ENCODE data around the gene SYCP2. TPM values are rescaled to one million over a fixed set of nuclear protein-coding genes. Genes with fewer than 3 reads are reported as not detected.

SYCP2 gene
- total RNA-seq, 1 donor from 2014 or later = 2.5 TPM

DNA sequence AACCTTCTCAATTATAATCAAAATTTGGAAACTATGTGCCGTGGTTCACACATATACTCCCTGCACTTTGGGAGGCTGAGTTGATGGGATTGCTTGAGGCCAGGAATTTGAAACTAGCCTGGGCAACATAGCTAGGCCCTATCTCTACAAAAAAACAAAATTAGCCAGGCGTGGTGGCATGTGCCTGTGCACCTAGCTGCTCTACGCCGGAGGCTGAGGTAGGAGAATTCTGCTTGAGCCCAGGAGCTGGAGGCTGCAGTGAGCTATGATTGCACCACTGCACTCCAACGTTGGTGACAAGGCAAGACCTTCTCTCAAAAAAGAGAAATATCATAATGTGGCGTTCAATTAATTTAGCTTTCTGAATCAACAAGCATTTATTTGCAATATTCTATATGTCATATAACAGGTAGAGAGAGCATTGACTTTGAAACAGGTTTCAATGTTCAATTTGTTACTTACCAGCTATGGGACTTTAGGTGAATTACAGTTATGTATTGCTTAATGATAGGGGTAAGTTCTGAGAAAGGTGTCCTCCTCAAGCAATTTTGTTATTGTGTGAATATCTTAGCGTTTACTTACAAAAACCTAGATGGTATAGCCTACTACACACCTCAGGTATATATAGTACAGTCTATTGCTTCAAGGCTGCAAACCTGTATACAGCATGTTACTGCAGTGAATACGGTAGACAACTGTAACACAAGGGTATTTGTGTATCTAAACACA lies 2.2 kb upstream of the SYCP2 start:
- TF ChIP-seq, protein P1, sequence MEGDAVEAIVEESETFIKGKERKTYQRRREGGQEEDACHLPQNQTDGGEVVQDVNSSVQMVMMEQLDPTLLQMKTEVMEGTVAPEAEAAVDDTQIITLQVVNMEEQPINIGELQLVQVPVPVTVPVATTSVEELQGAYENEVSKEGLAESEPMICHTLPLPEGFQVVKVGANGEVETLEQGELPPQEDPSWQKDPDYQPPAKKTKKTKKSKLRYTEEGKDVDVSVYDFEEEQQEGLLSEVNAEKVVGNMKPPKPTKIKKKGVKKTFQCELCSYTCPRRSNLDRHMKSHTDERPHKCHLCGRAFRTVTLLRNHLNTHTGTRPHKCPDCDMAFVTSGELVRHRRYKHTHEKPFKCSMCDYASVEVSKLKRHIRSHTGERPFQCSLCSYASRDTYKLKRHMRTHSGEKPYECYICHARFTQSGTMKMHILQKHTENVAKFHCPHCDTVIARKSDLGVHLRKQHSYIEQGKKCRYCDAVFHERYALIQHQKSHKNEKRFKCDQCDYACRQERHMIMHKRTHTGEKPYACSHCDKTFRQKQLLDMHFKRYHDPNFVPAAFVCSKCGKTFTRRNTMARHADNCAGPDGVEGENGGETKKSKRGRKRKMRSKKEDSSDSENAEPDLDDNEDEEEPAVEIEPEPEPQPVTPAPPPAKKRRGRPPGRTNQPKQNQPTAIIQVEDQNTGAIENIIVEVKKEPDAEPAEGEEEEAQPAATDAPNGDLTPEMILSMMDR (IDR thresholded peaks at IDR 0.05) = no peak
- no peak for DNase-seq (ENCODE audit: low spot score)
- Mint-ChIP-seq H3K27ac (ENCODE audit: unreplicated experiment) (no peak overlapping the region), H3K27me3 (ENCODE audit: low read depth) (no peaks in the 10 kb centered on the region), H3K9me3 (ENCODE audit: low read depth) (no peaks in the 10 kb centered on the region), H3K4me1 (ENCODE audit: low read depth) (peaks cover 25% of the 10 kb centered on the region), H3K4me3 (ENCODE audit: unreplicated experiment) (no peak overlapping the region), H3K36me3 (ENCODE audit: low read depth) (no peaks in the 10 kb centered on the region)

DNA sequence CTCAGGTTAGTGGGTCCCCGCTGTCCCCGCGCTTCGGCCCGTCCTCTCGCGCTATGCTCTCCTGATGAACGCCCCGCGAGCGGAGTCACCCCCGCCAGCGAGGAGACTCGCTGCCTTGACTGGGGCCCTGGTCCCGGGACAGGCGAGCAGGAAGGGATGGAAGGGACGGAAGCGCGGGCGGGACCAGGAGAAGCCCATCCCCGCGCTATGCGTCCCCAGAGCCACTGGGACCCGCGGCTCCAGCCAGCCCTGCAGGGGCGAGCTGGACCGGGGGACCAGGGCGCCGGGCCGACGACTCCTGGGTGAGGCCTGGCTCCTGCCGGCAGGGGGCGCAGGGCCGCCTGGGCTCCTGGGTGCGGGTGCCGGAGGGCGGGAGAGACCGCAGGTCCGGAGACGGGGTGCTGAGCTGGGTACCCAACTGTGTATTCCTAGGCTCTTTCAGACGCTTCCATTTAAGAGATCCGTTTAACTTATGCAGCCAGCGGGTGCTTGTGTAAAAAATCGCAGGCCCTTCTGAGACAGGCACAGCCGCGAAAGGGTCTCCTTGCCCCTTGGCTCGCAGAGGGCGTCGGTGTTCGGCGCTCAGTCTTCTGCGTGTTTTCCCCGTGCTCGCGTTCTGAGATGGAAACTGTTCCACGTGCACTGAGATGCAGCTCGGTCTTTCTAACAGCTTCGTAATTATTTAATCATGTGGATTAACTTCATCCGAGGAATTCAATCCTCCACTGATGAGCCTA lies 580 bp upstream of the SYCP2 start:
- H3K4me3 Mint-ChIP-seq (ENCODE audit: unreplicated experiment) = peak overlapping the region; percentile 75
- no peak overlapping the region for H3K27ac Mint-ChIP-seq (ENCODE audit: unreplicated experiment)
- H3K4me1 Mint-ChIP-seq (ENCODE audit: low read depth) = peaks cover 25% of the 10 kb centered on the region
- no peaks in the 10 kb centered on the region for H3K9me3 Mint-ChIP-seq (ENCODE audit: low read depth)
- H3K27me3 Mint-ChIP-seq (ENCODE audit: low read depth) = no peaks in the 10 kb centered on the region
- TF ChIP-seq, protein P1 (IDR thresholded peaks at IDR 0.05) = peak; percentile 100
- no peak for DNase-seq (ENCODE audit: low spot score)
- H3K36me3 Mint-ChIP-seq (ENCODE audit: low read depth) = no peaks in the 10 kb centered on the region

DNA sequence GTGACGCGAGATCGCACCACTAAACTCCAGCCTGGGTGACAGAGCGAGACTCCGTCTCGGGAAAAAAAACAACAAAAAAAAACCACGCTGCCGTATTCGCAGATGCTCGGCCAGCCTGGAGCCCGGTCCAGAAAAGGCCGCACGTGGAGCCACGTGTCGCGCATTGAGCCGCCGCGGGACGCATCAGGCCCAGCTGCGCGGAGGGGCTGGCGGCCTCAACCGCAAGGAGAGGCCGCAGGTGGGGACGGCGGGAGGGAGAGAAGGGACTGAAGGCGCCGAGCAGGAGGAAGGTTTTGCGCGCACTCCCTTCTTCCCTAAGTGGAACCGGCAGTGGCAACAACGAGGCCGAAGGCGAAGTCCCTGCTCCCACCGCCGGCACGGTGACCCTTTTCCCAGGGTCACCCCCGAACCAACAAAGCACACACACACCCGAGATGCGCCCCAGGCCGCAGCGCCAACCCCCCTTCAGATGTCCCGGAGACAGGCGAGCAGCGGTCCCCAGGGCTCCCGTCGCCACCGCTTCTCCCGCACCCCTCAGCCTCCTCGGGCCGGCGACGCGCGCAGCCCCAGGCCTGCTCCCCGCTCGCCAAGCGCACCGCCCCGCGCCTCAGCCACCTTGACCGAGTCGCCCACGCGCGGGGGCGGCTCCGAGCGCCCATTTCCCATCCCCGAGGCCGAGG lies 681 bp downstream of the SYCP2 start:
- Mint-ChIP-seq H3K4me3 (ENCODE audit: unreplicated experiment) (peak overlapping the region; percentile 24), H3K4me1 (ENCODE audit: low read depth) (peaks cover 13% of the 10 kb centered on the region), H3K36me3 (ENCODE audit: low read depth) (no peaks in the 10 kb centered on the region), H3K27ac (ENCODE audit: unreplicated experiment) (no peak overlapping the region), H3K9me3 (ENCODE audit: low read depth) (no peaks in the 10 kb centered on the region), H3K27me3 (ENCODE audit: low read depth) (no peaks in the 10 kb centered on the region)
- TF ChIP-seq, protein P1 (IDR thresholded peaks at IDR 0.05) = no peak
- DNase-seq (ENCODE audit: low spot score) = peak; percentile 85

DNA sequence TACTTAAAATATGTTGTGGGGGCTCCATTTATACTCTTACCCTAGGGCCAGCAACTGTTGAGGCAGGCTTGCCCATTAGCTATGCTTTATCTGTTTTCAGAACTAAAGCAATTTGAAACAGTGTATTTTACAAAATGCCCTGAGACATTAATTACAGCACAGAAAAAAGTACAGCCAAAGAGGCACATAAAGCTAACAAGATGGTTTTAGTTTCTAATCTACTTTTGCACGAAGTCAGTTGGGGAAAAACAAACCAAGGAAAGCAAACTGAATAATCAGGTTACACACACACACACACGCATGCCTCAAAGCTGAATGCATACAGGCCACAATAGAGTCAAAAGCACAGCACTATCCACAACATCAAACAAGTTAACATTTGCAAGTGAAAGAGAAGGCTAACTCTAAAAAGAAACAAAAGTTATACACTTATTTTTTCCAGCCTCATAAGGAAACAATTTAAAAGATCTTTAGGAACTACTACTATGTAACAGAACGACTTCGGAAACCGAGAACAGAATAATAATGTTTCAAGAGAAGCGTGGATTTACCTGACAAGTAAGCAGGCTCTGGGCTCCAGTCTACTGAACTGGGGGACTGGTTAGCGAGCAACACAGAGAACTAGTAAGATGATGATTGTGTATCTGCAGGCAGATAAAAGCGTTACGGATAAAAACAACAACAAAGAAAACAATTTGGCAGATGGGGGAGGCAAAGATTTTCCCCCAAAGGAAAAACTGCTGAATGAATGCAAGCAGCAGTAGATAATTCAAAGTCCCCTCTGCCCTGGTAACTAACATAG lies 1.7 kb downstream of the SYCP2 start:
- TF ChIP-seq, protein P1 (IDR thresholded peaks at IDR 0.05) = no peak
- no peak overlapping the region for H3K27ac Mint-ChIP-seq (ENCODE audit: unreplicated experiment)
- no peaks in the 10 kb centered on the region for H3K27me3 Mint-ChIP-seq (ENCODE audit: low read depth)
- H3K4me3 Mint-ChIP-seq (ENCODE audit: unreplicated experiment) = no peak overlapping the region
- H3K36me3 Mint-ChIP-seq (ENCODE audit: low read depth) = no peaks in the 10 kb centered on the region
- H3K4me1 Mint-ChIP-seq (ENCODE audit: low read depth) = peaks cover 8% of the 10 kb centered on the region
- DNase-seq (ENCODE audit: low spot score) = no peak
- no peaks in the 10 kb centered on the region for H3K9me3 Mint-ChIP-seq (ENCODE audit: low read depth)

All from chondrocyte (in vitro differentiated cells).